ENCODE measurements around the gene RNF149.

Gene RNF149

GRCh38 chr2:101231240-101231639 lies 77.3 kb downstream of the RNF149 start:
- no peak for DNase-seq (ENCODE audit: low read depth in 3 of 3)

- no peak for DNase-seq (ENCODE audit: low read depth in 3 of 3)
These were observed 77.9 kb downstream of the RNF149 start for GRCh38 chr2:101230541-101231001.

Data from stimulated activated CD4-positive, alpha-beta T cell treated with anti-CD3 and anti-CD28 coated beads, TNF-alpha, amount 100 ng/mL, for 48 hours (primary cell).